PC-3 (cell line): ENCODE results near the gene OPRL1. TPM values are rescaled to one million over a fixed set of nuclear protein-coding genes. Genes with fewer than 3 reads are reported as not detected.

Experiments
- ATAC-seq: fragments of 200-7000 bp; cut with Tn5 transposase; 2 replicates; pipeline ENCODE4 v1.9.1; 2020; ENCODE audit warnings: mild to moderate bottlenecking, moderate library complexity
- BruUV-seq: library from RNA; stranded (reverse); fragments of 400-500 nt; replicated peaks from 2 replicates; lab custom pipeline; 2021; lab: Mats Ljungman, UMichigan
- CTCF ChIA-PET: fragments of 300-600 bp; sonication (Branson Sonifier 250); formaldehyde crosslinking; loops from one replicate; lab custom pipeline; 2022; ENCODE audit warnings: antibody characterized with exemption; lab: Charles Lee
- POLR2A ChIA-PET: fragments of 300-600 bp; sonication (Branson Sonifier 250); formaldehyde crosslinking; loops from one replicate; lab custom pipeline; 2022; ENCODE audit warnings: antibody characterized with exemption; ENCODE audit not compliant: unreplicated experiment; lab: Charles Lee
- DNase-seq: peaks from one replicate; pipeline ENCODE4 v3.0.0-alpha.2; 2015
- H2AFZ ChIP-seq: fragments of 300-600 bp; sonication (generic); 2 replicates; pipeline ENCODE4 v1.6.0; 2016; ENCODE audit warnings: antibody characterized with exemption, low read length
- H3F3A ChIP-seq: fragments of 300-600 bp; sonication (generic); one replicate; pipeline ENCODE4 v1.6.0; 2017; ENCODE audit warnings: antibody characterized with exemption, low read length, control low read depth, mild to moderate bottlenecking; ENCODE audit not compliant: unreplicated experiment
- H3K27ac ChIP-seq: fragments of 300-600 bp; sonication (generic); 2 replicates; pipeline ENCODE4 v1.5.1; 2016; ENCODE audit warnings: mild to moderate bottlenecking, low read length
- H3K27me3 ChIP-seq: fragments of 300-600 bp; sonication (generic); 2 replicates; pipeline ENCODE4 v1.6.1; 2016; ENCODE audit warnings: low read length, mixed read lengths
- H3K36me3 ChIP-seq: fragments of 300-600 bp; sonication (generic); 2 replicates; pipeline ENCODE4 v1.6.1; 2016; ENCODE audit warnings: low read depth, mixed run types, low read length, mixed read lengths
- H3K4me1 ChIP-seq: fragments of 300-600 bp; sonication (generic); 2 replicates; pipeline ENCODE4 v1.5.1; 2016; ENCODE audit warnings: low read length; ENCODE audit not compliant: insufficient read depth
- H3K4me2 ChIP-seq: fragments of 300-600 bp; sonication (generic); 2 replicates; pipeline ENCODE4 v1.6.0; 2016; ENCODE audit warnings: low read length
- H3K4me3 ChIP-seq: fragments of 300-600 bp; sonication (generic); 2 replicates; pipeline ENCODE4 v1.5.1; 2016; ENCODE audit warnings: mild to moderate bottlenecking, low read length, mixed read lengths
- H3K79me2 ChIP-seq: fragments of 300-600 bp; sonication (generic); 2 replicates; pipeline ENCODE4 v1.6.1; 2017; ENCODE audit warnings: low read length, mixed read lengths
- H3K9ac ChIP-seq: fragments of 300-600 bp; sonication (generic); 2 replicates; pipeline ENCODE4 v1.6.0; 2016; ENCODE audit warnings: mild to moderate bottlenecking, low read length
- H3K9me2 ChIP-seq: fragments of 300-600 bp; sonication (generic); replicated peaks from 2 replicates; pipeline ENCODE4 v1.6.1; 2016; ENCODE audit warnings: mixed run types, low read length, mixed read lengths
- H3K9me3 ChIP-seq: fragments of 300-600 bp; sonication (generic); 2 replicates; pipeline ENCODE4 v1.6.1; 2016; ENCODE audit warnings: low read length, mixed read lengths
- H4K20me1 ChIP-seq: fragments of 300-600 bp; sonication (generic); 2 replicates; pipeline ENCODE4 v1.6.1; 2016; ENCODE audit warnings: low read length, mixed read lengths
- EZH2 ChIP-seq: fragments of 300-600 bp; sonication (generic); IDR thresholded peaks from one replicate; pipeline ENCODE4 v1.6.1; 2017; ENCODE audit warnings: antibody characterized with exemption, mild to moderate bottlenecking, low read length; ENCODE audit not compliant: unreplicated experiment
- EZH2phosphoT487 ChIP-seq: fragments of 300-600 bp; sonication (generic); IDR thresholded peaks from 2 replicates; pipeline ENCODE4 v1.6.1; 2018; ENCODE audit warnings: mild to moderate bottlenecking, antibody characterized with exemption, low read length, borderline replicate concordance
- intact Hi-C: fragments of 100-400 bp; cut with micrococcal nuclease; formaldehyde crosslinking; loops from 2 replicates; pipeline ENCODE4 v1.9.0; 2023
- total RNA-seq: library from RNA; depleted of rRNA; stranded (reverse); fragments of >200 nt; gene quantifications from 2 replicates; pipeline ENCODE4 v1.2.3, GENCODE V29; 2014
- TF ChIP-seq, protein P1 (sequence below): fragments of 300-600 bp; sonication (generic); conservative IDR thresholded peaks from 2 replicates; pipeline ENCODE4 v1.5.1; 2017; ENCODE audit warnings: antibody characterized with exemption, low read depth, mild to moderate bottlenecking, low read length

Gene OPRL1
- total RNA-seq, 1 experiment from 2014 or later = 5.6 TPM

DNA sequence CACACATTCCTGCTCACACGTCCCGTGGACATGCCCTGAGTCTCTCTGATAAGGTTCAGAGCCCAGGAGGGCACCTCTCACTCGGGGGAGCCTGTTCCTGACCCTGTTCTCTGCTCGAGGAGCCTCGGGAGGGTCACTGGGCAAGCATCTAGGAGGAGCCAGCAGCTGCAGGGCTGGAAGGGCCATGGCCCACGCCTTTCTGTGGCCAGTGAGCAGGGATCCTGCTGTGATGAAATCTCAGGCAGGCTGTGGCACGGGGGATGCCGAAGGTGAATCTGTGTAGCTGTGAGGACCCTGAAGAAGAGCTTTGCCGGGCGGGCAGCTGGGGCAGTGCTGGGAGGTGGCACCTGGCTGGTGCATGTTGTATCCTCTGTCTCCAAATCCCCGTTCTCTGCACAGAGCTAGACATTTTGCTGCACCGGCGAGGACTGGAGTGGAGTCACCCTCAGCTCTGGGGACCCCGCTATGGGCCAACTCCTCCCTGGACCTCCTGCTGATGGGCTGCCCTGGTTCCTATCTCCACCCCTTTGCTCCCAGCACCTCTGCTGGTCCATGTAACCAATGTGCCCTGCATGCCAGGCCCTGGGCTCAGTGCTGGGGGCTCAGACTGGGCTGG lies 34.6 kb downstream of the OPRL1 start:
- Histone ChIP-seq H4K20me1 (no peaks in the 10 kb centered on the region), H3K27me3 (no peaks in the 10 kb centered on the region), H3K4me3 (no peak overlapping the region), H3K9me2 (no peaks in the 10 kb centered on the region), H3K36me3 (no peaks in the 10 kb centered on the region), H3K4me1 (no peaks in the 10 kb centered on the region), H3K27ac (no peak overlapping the region), H2AFZ (no peak overlapping the region), H3F3A (no peaks in the 10 kb centered on the region), H3K9me3 (no peaks in the 10 kb centered on the region), H3K79me2 (no peaks in the 10 kb centered on the region), H3K4me2 (no peak overlapping the region), H3K9ac (no peak overlapping the region)
- DNase-seq (no peak), ATAC-seq (no peak)
- no peak for TF ChIP-seq EZH2phosphoT487
- TF ChIP-seq, protein P1, sequence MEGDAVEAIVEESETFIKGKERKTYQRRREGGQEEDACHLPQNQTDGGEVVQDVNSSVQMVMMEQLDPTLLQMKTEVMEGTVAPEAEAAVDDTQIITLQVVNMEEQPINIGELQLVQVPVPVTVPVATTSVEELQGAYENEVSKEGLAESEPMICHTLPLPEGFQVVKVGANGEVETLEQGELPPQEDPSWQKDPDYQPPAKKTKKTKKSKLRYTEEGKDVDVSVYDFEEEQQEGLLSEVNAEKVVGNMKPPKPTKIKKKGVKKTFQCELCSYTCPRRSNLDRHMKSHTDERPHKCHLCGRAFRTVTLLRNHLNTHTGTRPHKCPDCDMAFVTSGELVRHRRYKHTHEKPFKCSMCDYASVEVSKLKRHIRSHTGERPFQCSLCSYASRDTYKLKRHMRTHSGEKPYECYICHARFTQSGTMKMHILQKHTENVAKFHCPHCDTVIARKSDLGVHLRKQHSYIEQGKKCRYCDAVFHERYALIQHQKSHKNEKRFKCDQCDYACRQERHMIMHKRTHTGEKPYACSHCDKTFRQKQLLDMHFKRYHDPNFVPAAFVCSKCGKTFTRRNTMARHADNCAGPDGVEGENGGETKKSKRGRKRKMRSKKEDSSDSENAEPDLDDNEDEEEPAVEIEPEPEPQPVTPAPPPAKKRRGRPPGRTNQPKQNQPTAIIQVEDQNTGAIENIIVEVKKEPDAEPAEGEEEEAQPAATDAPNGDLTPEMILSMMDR = no peak
- TF ChIP-seq EZH2 = no peak
- ChIA-PET POLR2A (no interaction called here), CTCF (interaction anchor here (0.5 kb wide), 1 partner anchor 330 kb away, joined by 4 read pairs; no protein-coding TSS in a partner anchor)
- intact Hi-C loops = no loop called here
- BruUV-seq = no TSS peak

DNA sequence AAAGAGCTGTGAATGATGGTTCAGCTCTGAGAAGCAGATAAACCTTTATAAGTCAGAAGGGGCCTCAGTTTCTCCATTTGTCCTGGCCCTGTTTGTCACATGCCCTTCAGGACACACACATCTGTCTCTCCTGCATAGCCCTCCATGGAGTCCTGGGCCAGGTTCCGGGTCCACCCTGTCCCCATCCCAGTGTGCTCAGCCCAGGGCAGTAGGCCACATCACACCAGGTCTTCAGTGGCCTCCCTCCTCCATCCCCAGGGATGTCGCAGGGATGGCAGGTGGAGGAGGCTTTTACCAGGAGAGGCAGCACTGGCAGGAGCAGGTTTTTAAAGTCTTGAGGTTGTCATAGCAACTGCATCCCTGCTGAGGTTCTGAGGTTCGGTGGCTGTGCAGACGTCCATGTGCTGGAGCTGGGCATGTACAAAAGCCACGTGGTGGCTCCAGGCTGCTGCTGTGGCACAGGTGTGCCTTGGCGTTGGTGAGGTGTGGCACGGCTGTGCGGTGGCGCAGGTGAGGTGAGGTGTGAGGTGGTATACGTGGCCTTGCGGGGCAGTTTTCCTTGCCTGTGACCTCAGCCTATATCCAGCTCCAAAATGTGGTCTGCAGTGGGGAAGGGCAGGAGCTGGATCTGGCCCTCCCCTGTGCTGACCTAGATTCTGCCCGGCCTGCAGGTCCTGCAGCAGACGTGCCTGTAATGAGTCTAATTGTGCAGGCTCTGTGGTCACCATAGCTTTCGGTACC lies 35.5 kb downstream of the OPRL1 start:
- Histone ChIP-seq H4K20me1 (no peaks in the 10 kb centered on the region), H3K27me3 (no peaks in the 10 kb centered on the region), H3K9me2 (no peaks in the 10 kb centered on the region), H3K79me2 (no peaks in the 10 kb centered on the region), H3K4me1 (no peaks in the 10 kb centered on the region; the same call in 1 of the 2 replicates), H3F3A (no peaks in the 10 kb centered on the region), H3K9me3 (no peaks in the 10 kb centered on the region), H2AFZ (no peak overlapping the region), H3K27ac (no peak overlapping the region), H3K4me2 (no peak overlapping the region), H3K9ac (no peak overlapping the region), H3K4me3 (no peak overlapping the region), H3K36me3 (no peaks in the 10 kb centered on the region)
- POLR2A ChIA-PET = no interaction called here
- DNase-seq (no peak), ATAC-seq (no peak)
- CTCF ChIA-PET = interaction anchor here (0.5 kb wide), 1 partner anchor 331 kb away, joined by 4 read pairs; no protein-coding TSS in a partner anchor
- no peak for TF ChIP-seq EZH2
- no peak for TF ChIP-seq EZH2phosphoT487
- TF ChIP-seq, protein P1 = no peak
- BruUV-seq = no TSS peak
- intact Hi-C loops = no loop called here

DNA sequence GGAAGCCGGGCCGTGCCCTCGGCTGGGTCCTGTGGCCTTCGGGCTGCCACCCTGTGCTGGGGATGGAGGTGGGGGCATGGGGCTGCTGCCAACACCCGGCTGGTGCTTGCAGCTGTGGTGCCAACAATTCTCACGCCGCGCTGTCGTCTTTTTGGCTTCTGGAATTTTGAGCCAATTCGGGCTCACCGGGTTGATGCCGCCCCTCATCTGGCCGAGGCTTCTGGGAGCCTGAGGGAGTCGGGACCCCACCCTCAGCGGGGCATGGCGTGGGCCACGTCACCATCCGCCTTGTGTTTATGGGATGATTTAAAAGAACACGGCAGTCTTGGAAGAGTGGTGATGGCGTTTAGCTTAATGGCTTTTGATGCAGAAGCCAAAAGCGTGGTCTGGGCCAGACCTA lies 36.1 kb downstream of the OPRL1 start:
- intact Hi-C loops = no loop called here
- BruUV-seq = no TSS peak
- DNase-seq = no peak
- Histone ChIP-seq H3K27me3 (no peaks in the 10 kb centered on the region), H3K9me2 (no peaks in the 10 kb centered on the region), H3K4me2 (no peak overlapping the region), H3K4me3 (no peak overlapping the region), H2AFZ (no peak overlapping the region), H3K9ac (no peak overlapping the region), H3K4me1 (no peaks in the 10 kb centered on the region; the same call in 1 of the 2 replicates), H3K27ac (no peak overlapping the region), H3K79me2 (no peaks in the 10 kb centered on the region), H4K20me1 (no peaks in the 10 kb centered on the region), H3K9me3 (no peaks in the 10 kb centered on the region), H3F3A (no peaks in the 10 kb centered on the region), H3K36me3 (no peaks in the 10 kb centered on the region)
- ChIA-PET POLR2A (no interaction called here), CTCF (no interaction called here)
- no peak for ATAC-seq
- TF ChIP-seq EZH2phosphoT487 = no peak
- TF ChIP-seq, protein P1 = no peak
